SK-N-SH (cell line): ENCODE results near the gene RAD51. TPM values are rescaled to one million over a fixed set of nuclear protein-coding genes. Genes with fewer than 3 reads are reported as not detected.

Experiments used
- CTCF ChIA-PET: fragments of 300-600, 350-600 bp; formaldehyde crosslinking; extraction: SDS; loops from one replicate; lab custom pipeline; 2021; lab: Yijun Ruan, JAX
- POLR2A ChIA-PET: fragments of 350-600 bp; sonication (Branson Sonifier 250); formaldehyde crosslinking; extraction: SDS; loops from one replicate; lab custom pipeline; 2020; ENCODE audit warnings: antibody characterized with exemption, inconsistent platforms; lab: Yijun Ruan, JAX
- DNase-seq: peaks from one replicate; pipeline ENCODE4 v3.0.0; 2012
- H2AFZ ChIP-seq: fragments of 200-600 bp; sonication (generic); 2 replicates; pipeline ENCODE4 v1.8.1; 2016; ENCODE audit warnings: antibody characterized with exemption, mild to moderate bottlenecking, low read depth
- H3F3A ChIP-seq: fragments of 200-600 bp; sonication (generic); replicated peaks from 2 replicates; pipeline ENCODE3; 2016; ENCODE audit warnings: antibody characterized with exemption, mild to moderate bottlenecking; ENCODE audit not compliant: insufficient read depth
- H3K27ac ChIP-seq, 2 experiments: fragments of 200-500 bp in 1 of 2; fragments of 200-600 bp in 1 of 2; sonication (Bioruptor generic) in 1 of 2; sonication (generic), shearing (Covaris generic) in 1 of 2; 2 replicates each; pipeline versions ENCODE4 v1.5.1 to v1.6.1; 2014 to 2016; ENCODE audit warnings: low read depth in 2 of 2, inconsistent platforms in 1 of 2, low read length in 1 of 2, mild to moderate bottlenecking in 1 of 2, mixed read lengths in 1 of 2
- H3K27me3 ChIP-seq: fragments of 200-600 bp; sonication (generic), shearing (Covaris generic); 2 replicates; pipeline ENCODE4 v1.6.1; 2016; ENCODE audit warnings: mixed run types; ENCODE audit not compliant: insufficient read depth
- H3K36me3 ChIP-seq, 2 experiments: fragments of 200-500 bp in 1 of 2; fragments of 200-600 bp in 1 of 2; sonication (Bioruptor generic) in 1 of 2; sonication (generic) in 1 of 2; replicated peaks in 1 of 2; 2 replicates each; pipeline versions ENCODE3 to v1.5.1; 2014 to 2016; ENCODE audit warnings: low read length in 1 of 2, mild to moderate bottlenecking in 1 of 2; ENCODE audit not compliant: insufficient read depth in 2 of 2, control insufficient read depth in 1 of 2
- H3K4me1 ChIP-seq, 2 experiments: fragments of 200-500 bp in 1 of 2; fragments of 200-600 bp in 1 of 2; sonication (Bioruptor generic) in 1 of 2; sonication (generic), shearing (Covaris generic) in 1 of 2; 2 replicates each; pipeline versions ENCODE4 v1.5.1 to v1.6.1; 2014 to 2016; ENCODE audit warnings: low read depth in 1 of 2, low read length in 1 of 2, mixed run types in 1 of 2; ENCODE audit not compliant: insufficient read depth in 2 of 2, control insufficient read depth in 1 of 2
- H3K4me2 ChIP-seq: fragments of 200-600 bp; sonication (generic), shearing (Covaris generic); 2 replicates; pipeline ENCODE4 v1.6.1; 2017; ENCODE audit warnings: mixed run types
- H3K4me3 ChIP-seq, 2 experiments: fragments of 200-500 bp in 1 of 2; fragments of 200-600 bp in 1 of 2; sonication (Bioruptor generic) in 1 of 2; sonication (generic), shearing (Covaris generic) in 1 of 2; 2 replicates each; pipeline versions ENCODE4 v1.5.1 to v1.8.1; 2014 to 2016; ENCODE audit warnings: low read depth in 2 of 2, inconsistent platforms in 1 of 2, low read length in 1 of 2, mild to moderate bottlenecking in 1 of 2, mixed read lengths in 1 of 2, moderate library complexity in 1 of 2
- H3K79me2 ChIP-seq: fragments of 200-600 bp; sonication (generic); 2 replicates; pipeline ENCODE4 v1.8.1; 2017; ENCODE audit warnings: mild to moderate bottlenecking; ENCODE audit not compliant: insufficient read depth
- H3K9ac ChIP-seq: fragments of 200-600 bp; sonication (generic); 2 replicates; pipeline ENCODE4 v1.6.1; 2017; ENCODE audit warnings: mixed run types
- H3K9me2 ChIP-seq: fragments of 200-600 bp; sonication (generic); 2 replicates; pipeline ENCODE4 v1.6.1; 2017; ENCODE audit warnings: mixed run types
- H3K9me3 ChIP-seq: fragments of 200-600 bp; sonication (generic); 2 replicates; pipeline ENCODE4 v1.6.1; 2017; ENCODE audit warnings: mixed run types, mild to moderate bottlenecking, moderate library complexity
- H4K20me1 ChIP-seq: fragments of 200-600 bp; sonication (generic); 2 replicates; pipeline ENCODE4 v1.6.1; 2017; ENCODE audit warnings: mild to moderate bottlenecking, mixed run types; ENCODE audit not compliant: insufficient read depth
- CHD2 ChIP-seq: fragments of 150-350 bp; IDR thresholded peaks from 2 replicates; pipeline ENCODE4 v1.6.1; 2018; ENCODE audit warnings: low read length; ENCODE audit not compliant: partially characterized antibody
- CTCF ChIP-seq: fragments of 200-600 bp; sonication (generic); IDR thresholded peaks from 2 replicates; pipeline ENCODE4 v1.6.1; 2017; ENCODE audit warnings: antibody characterized with exemption, mild to moderate bottlenecking, moderate library complexity
- ELF1 ChIP-seq: IDR thresholded peaks from 2 replicates; pipeline ENCODE4 v1.4.0; 2012
- EP300 ChIP-seq, 2 experiments: IDR thresholded peaks; 2 replicates each; pipeline versions ENCODE4 v1.4.0 to v1.6.1; 2012; ENCODE audit warnings: borderline replicate concordance in 1 of 2, low read depth in 1 of 2, low read length in 1 of 2
- FOSL2 ChIP-seq: IDR thresholded peaks from 2 replicates; pipeline ENCODE4 v1.4.0; 2012; ENCODE audit warnings: low read depth, mild to moderate bottlenecking, moderate library complexity, borderline replicate concordance
- IRF3 ChIP-seq: fragments of 150-350 bp; IDR thresholded peaks from 2 replicates; pipeline ENCODE4 v1.6.1; 2016; ENCODE audit warnings: mild to moderate bottlenecking, low read depth, low read length
- MAX ChIP-seq: IDR thresholded peaks from 2 replicates; pipeline ENCODE4 v1.4.0; 2012; ENCODE audit warnings: low read depth
- MEF2A ChIP-seq: IDR thresholded peaks from 2 replicates; pipeline ENCODE4 v1.4.0; 2012; ENCODE audit warnings: low read depth, borderline replicate concordance
- NFIC ChIP-seq: IDR thresholded peaks from 2 replicates; pipeline ENCODE4 v1.4.0; 2012; ENCODE audit warnings: borderline replicate concordance
- REST ChIP-seq: IDR thresholded peaks from 2 replicates; pipeline ENCODE4 v1.6.1; 2012; ENCODE audit warnings: mild to moderate bottlenecking, low read depth, low read length, moderate library complexity
- SIN3A ChIP-seq: IDR thresholded peaks from 2 replicates; pipeline ENCODE4 v1.6.1; 2012; ENCODE audit warnings: low read depth, mild to moderate bottlenecking, low read length, moderate library complexity, borderline replicate concordance
- SMC3 ChIP-seq: IDR thresholded peaks from 2 replicates; pipeline ENCODE4 v1.6.1; 2012; ENCODE audit warnings: low read depth, low read length, improper control_type of control experiment
- TEAD4 ChIP-seq: IDR thresholded peaks from 2 replicates; pipeline ENCODE4 v1.4.0; 2012; ENCODE audit warnings: mild to moderate bottlenecking, borderline replicate concordance; ENCODE audit not compliant: insufficient read depth
- WGBS: methylation state at CpG from one replicate; pipeline ENCODE4 v1.1.6; 2017; ENCODE audit warnings: low lambda C conversion rate; 5-methylcytosine and 5-hydroxymethylcytosine counted together
- polyA plus RNA-seq, 3 experiments: library from polyadenylated mRNA; depleted of rRNA; stranded (reverse); fragments of >200 nt; gene quantifications; 2 replicates each; pipeline ENCODE4 v1.2.3, GENCODE V29; 2012

The RAD51 gene
- polyA plus RNA-seq, 1 of the 3 experiments (the other 2 are of a cell fraction): 7.6 TPM

GRCh38 chr15:40767838-40768500, 73.0 kb downstream of the RAD51 start:
- WGBS: 94% methylated on average over 28 of the region's 29 CpGs
- H3K4me2 ChIP-seq: no peak overlapping the region
- no peak overlapping the region for H3K4me3 ChIP-seq
- no peak for DNase-seq
- no peak overlapping the region; a peak in 2 of 4 replicates for H3K27ac ChIP-seq
- H3F3A ChIP-seq: peaks cover 12% of the 10 kb centered on the region
- CTCF ChIA-PET: interaction anchor here (0.6 to 31.8 kb wide), 4 partner anchors 15 to 91 kb away, joined by 3 to 555 read pairs (median 60); partner anchors contain the start of gene RMDN3
- no peak overlapping the region for H3K9ac ChIP-seq
- H3K79me2 ChIP-seq: no peaks in the 10 kb centered on the region
- H2AFZ ChIP-seq: no peak overlapping the region
- no peaks in the 10 kb centered on the region for H3K27me3 ChIP-seq
- TF ChIP-seq SIN3A: no peak
- no peak for TF ChIP-seq NFIC
- TF ChIP-seq CTCF: no peak
- no peak for TF ChIP-seq MAX
- H4K20me1 ChIP-seq: no peaks in the 10 kb centered on the region
- H3K36me3 ChIP-seq: peaks cover 0 to 11% of the 10 kb centered on the region in 2 experiments
- no peaks in the 10 kb centered on the region for H3K9me2 ChIP-seq
- POLR2A ChIA-PET: interaction anchor here (0.6 to 1.6 kb wide), 2 partner anchors 11 to 47 kb away, joined by 3 read pairs; no protein-coding TSS in a partner anchor
- H3K4me1 ChIP-seq: peaks cover 41 to 81% of the 10 kb centered on the region in 2 experiments; a peak in 3 of 4 replicates
- H3K9me3 ChIP-seq: no peaks in the 10 kb centered on the region

- H4K20me1 ChIP-seq: no peaks in the 10 kb centered on the region
- peak overlapping the region in 1 of 2 experiments; percentile 83; a peak in 2 of 4 replicates for H3K27ac ChIP-seq
- H3K36me3 ChIP-seq: peaks cover 0 to 17% of the 10 kb centered on the region in 2 experiments
- CTCF ChIA-PET: interaction anchor here (0.6 to 31.8 kb wide), 4 partner anchors 9 to 90 kb away, joined by 3 to 555 read pairs (median 61); partner anchors contain the start of gene RMDN3
- no peaks in the 10 kb centered on the region for H3K27me3 ChIP-seq
- no peaks in the 10 kb centered on the region for H3K79me2 ChIP-seq
- H3K4me1 ChIP-seq: peaks cover 36 to 73% of the 10 kb centered on the region in 2 experiments; a peak in 3 of 4 replicates
- H2AFZ ChIP-seq: no peak overlapping the region
- WGBS: 96% methylated on average over 16 of the region's 21 CpGs
- no peak overlapping the region for H3K4me3 ChIP-seq
- peak overlapping the region; percentile 59; the same call in 1 of the 2 replicates for H3K4me2 ChIP-seq
- no peak overlapping the region for H3K9ac ChIP-seq
- H3K9me3 ChIP-seq: no peaks in the 10 kb centered on the region
- DNase-seq: no peak
- TF ChIP-seq MEF2A: no peak
- TF ChIP-seq CHD2: no peak
- TF ChIP-seq TEAD4: no peak
- TF ChIP-seq FOSL2: no peak
- no peak for TF ChIP-seq REST
- no peak for TF ChIP-seq ELF1
- no peak for TF ChIP-seq IRF3
- TF ChIP-seq NFIC: no peak
- TF ChIP-seq EP300 (IDR thresholded peaks at IDR 0.05; ENCODE audit: borderline replicate concordance in 1 of 2, low read depth in 1 of 2, low read length in 1 of 2): no peak
- no peak for TF ChIP-seq SMC3
- TF ChIP-seq, all 33 proteins: peak for 0
- Histone ChIP-seq H3K9me2 (no peaks in the 10 kb centered on the region), H3F3A (peaks cover 12% of the 10 kb centered on the region)
- POLR2A ChIA-PET: interaction anchor here (1.1 kb wide), 1 partner anchor 12 kb away, joined by 3 read pairs; no protein-coding TSS in a partner anchor
Observed at GRCh38 chr15:40768521-40769273, 73.7 kb downstream of the RAD51 start.
